HepG2 (cell line): Measurements from ENCODE around the gene NUB1. TPM values are rescaled to one million over a fixed set of nuclear protein-coding genes. Genes with fewer than 3 reads are reported as not detected.

Experiments
- CBFB ChIP-seq: sonication (generic); formaldehyde crosslinking; IDR thresholded peaks from 2 replicates; pipeline ENCODE4 v1.4.0; 2020; ENCODE audit warnings: missing genetic modification reagents
- FOXA3 ChIP-seq: IDR thresholded peaks from 2 replicates; pipeline ENCODE4 v1.6.1; 2016; ENCODE audit warnings: missing genetic modification reagents, missing compliant biosample characterization
- FOXK2 ChIP-seq: fragments of 450-650 bp; IDR thresholded peaks from 2 replicates; pipeline ENCODE4 v1.6.1; 2016
- HDAC2 ChIP-seq: sonication (generic); formaldehyde crosslinking; IDR thresholded peaks from 2 replicates; pipeline ENCODE4 v1.4.0; 2020; ENCODE audit warnings: missing genetic modification reagents
- KLF12 ChIP-seq: sonication (generic); formaldehyde crosslinking; IDR thresholded peaks from 2 replicates; pipeline ENCODE4 v1.4.0; 2020; ENCODE audit warnings: missing genetic modification reagents, borderline replicate concordance
- KMT2B ChIP-seq: IDR thresholded peaks from 2 replicates; pipeline ENCODE4 v1.6.1; 2016; ENCODE audit warnings: missing genetic modification reagents, missing compliant biosample characterization
- NFYC ChIP-seq: IDR thresholded peaks from 2 replicates; pipeline ENCODE4 v1.6.1; 2016; ENCODE audit warnings: missing genetic modification reagents, missing compliant biosample characterization
- NONO ChIP-seq, 2 experiments: fragments of 450-650 bp in 1 of 2; sonication (generic) in 1 of 2; formaldehyde crosslinking in 1 of 2; IDR thresholded peaks in 1 of 2; conservative IDR thresholded peaks in 1 of 2; 2 replicates each; pipeline versions ENCODE4 v1.6.1 to v1.8.0; 2017 to 2022; ENCODE audit warnings: mild to moderate bottlenecking in 1 of 2, missing genetic modification reagents in 1 of 2, moderate library complexity in 1 of 2
- RAD51 ChIP-seq: fragments of 450-650 bp; IDR thresholded peaks from 2 replicates; pipeline ENCODE4 v1.6.1; 2016; ENCODE audit warnings: borderline replicate concordance
- SETDB1 ChIP-seq: sonication (generic); formaldehyde crosslinking; IDR thresholded peaks from 2 replicates; pipeline ENCODE4 v1.5.1; 2020; ENCODE audit warnings: missing genetic modification reagents, mild to moderate bottlenecking, borderline replicate concordance
- SKIL ChIP-seq: sonication (generic); formaldehyde crosslinking; IDR thresholded peaks from 2 replicates; pipeline ENCODE4 v1.8.0; 2022; ENCODE audit warnings: missing genetic modification reagents, mild to moderate bottlenecking, moderate library complexity, borderline replicate concordance
- SNAPC2 ChIP-seq: sonication (generic); formaldehyde crosslinking; IDR thresholded peaks from 2 replicates; pipeline ENCODE4 v1.8.1; 2022; ENCODE audit warnings: mild to moderate bottlenecking, missing genetic modification reagents
- TCF12 ChIP-seq, 2 experiments: fragments of 450-650 bp in 1 of 2; sonication (generic) in 1 of 2; formaldehyde crosslinking in 1 of 2; IDR thresholded peaks; 2 replicates each; pipeline versions ENCODE4 v1.6.1 to v1.8.0; 2017 to 2022; ENCODE audit warnings: antibody characterized with exemption in 1 of 2, mild to moderate bottlenecking in 1 of 2, missing genetic modification reagents in 1 of 2, moderate library complexity in 1 of 2
- ZFP37 ChIP-seq: sonication (generic); formaldehyde crosslinking; IDR thresholded peaks from 2 replicates; pipeline ENCODE4 v1.4.0; 2020; ENCODE audit warnings: missing genetic modification reagents, borderline replicate concordance
- ZFY ChIP-seq: sonication (generic); formaldehyde crosslinking; IDR thresholded peaks from 2 replicates; pipeline ENCODE4 v1.4.0; 2020; ENCODE audit warnings: missing genetic modification reagents
- ZNF142 ChIP-seq: sonication (generic); formaldehyde crosslinking; IDR thresholded peaks from 2 replicates; pipeline ENCODE4 v1.4.0; 2020; ENCODE audit warnings: missing genetic modification reagents
- ZNF598 ChIP-seq: sonication (generic); formaldehyde crosslinking; IDR thresholded peaks from 2 replicates; pipeline ENCODE4 v1.5.1; 2020; ENCODE audit warnings: mild to moderate bottlenecking, missing genetic modification reagents, borderline replicate concordance
- polyA plus RNA-seq, 8 experiments: library from polyadenylated mRNA; depleted of rRNA in 3 of 8; stranded (reverse) in 7 of 8; unstranded in 1 of 8; fragments of >200 nt; fragmentation: Illumina TruSeq in 4 of 8; extraction: Trizol in 4 of 8; gene quantifications; 2 replicates each; pipeline versions ENCODE4 v1.2.1 to v1.2.3, GENCODE V29; 2011 to 2016; ENCODE audit warnings: low read depth in 4 of 8, missing spikeins in 1 of 8, mixed read lengths in 1 of 8; ENCODE audit not compliant: insufficient read depth in 1 of 8
- total RNA-seq, 5 experiments: library from RNA; depleted of rRNA; stranded (reverse); fragments of >200 nt; fragmentation: Illumina TruSeq; extraction: Trizol; gene quantifications; 2 replicates each; pipeline ENCODE4 v1.2.3, GENCODE V29; 2016; ENCODE audit warnings: low read depth in 1 of 5
- TF ChIP-seq, protein P1 (sequence below): sonication (generic); formaldehyde crosslinking; IDR thresholded peaks from 2 replicates; pipeline ENCODE4 v1.4.0; 2020; ENCODE audit warnings: missing genetic modification reagents

NUB1 gene
- total and polyA plus RNA-seq, 2 of the 13 experiments (the other 11 are each of a cell fraction or from before 2014, with no cell fraction given) = 27.1 to 37.0 TPM

DNA sequence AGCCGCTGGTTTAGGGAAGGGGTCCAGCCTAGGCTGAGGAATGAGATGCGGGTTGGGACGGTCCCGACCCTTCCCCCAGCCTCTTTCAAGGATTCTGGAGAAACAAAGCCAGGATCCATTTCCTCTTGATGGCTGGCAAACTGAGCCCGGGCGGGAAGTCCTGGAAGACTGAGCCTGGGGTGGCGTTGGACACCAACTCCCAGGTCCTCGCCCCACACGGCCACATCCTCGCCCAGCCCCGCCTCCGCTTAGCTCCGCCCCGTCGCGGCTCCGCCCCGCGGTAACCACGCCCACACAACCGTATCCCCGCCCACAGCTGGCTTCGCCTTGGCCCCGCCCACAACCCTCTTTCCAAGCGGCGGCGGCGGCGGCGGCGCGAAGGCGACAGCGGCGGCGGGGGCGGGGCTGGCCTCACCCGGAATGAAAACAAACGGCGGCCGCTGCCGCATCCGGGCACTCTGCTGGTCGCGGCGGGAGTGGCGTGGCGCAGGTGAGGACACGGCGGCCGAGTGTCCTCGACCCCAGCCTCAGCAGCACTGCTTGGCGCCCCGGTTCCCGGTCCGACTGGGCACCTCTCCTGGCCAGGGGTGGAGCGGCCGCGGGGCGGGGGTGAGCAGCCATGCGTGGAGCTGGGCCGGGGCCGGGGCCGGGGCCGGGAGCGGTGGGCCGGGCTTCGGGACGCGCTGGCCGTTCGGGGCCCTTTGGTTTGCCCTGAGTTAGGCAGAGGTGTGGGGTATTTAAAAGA lies at the start of gene NUB1 (continued):
- TF ChIP-seq, protein P1, sequence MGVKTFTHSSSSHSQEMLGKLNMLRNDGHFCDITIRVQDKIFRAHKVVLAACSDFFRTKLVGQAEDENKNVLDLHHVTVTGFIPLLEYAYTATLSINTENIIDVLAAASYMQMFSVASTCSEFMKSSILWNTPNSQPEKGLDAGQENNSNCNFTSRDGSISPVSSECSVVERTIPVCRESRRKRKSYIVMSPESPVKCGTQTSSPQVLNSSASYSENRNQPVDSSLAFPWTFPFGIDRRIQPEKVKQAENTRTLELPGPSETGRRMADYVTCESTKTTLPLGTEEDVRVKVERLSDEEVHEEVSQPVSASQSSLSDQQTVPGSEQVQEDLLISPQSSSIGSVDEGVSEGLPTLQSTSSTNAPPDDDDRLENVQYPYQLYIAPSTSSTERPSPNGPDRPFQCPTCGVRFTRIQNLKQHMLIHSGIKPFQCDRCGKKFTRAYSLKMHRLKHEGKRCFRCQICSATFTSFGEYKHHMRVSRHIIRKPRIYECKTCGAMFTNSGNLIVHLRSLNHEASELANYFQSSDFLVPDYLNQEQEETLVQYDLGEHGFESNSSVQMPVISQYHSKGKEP (CRISPR knock-in tag) = no peak
- peak; percentile 94 for TF ChIP-seq ZFY (CRISPR knock-in tag)
- peak; percentile 84; the same call in 1 of the 2 replicates for TF ChIP-seq KMT2B (CRISPR knock-in tag)
- TF ChIP-seq TCF12 (IDR thresholded peaks at IDR 0.05) = no peak
- TF ChIP-seq TCF12 (CRISPR knock-in tag; IDR thresholded peaks at IDR 0.05) = no peak
- 0 out of 2 replicates have a peak, but pooled peaks have one; percentile 46 for TF ChIP-seq CBFB (CRISPR knock-in tag)
- no peak for TF ChIP-seq NONO (IDR thresholded peaks at IDR 0.05)
- 0 out of 2 replicates have a peak, but pooled peaks have one; percentile 61 for TF ChIP-seq NONO (CRISPR knock-in tag; conservative IDR thresholded peaks at IDR 0.05)
- no peak for TF ChIP-seq ZFP37 (CRISPR knock-in tag)
- TF ChIP-seq FOXK2 = no peak
- peak; percentile 39; the same call in 1 of the 2 replicates for TF ChIP-seq SKIL
- no peak for TF ChIP-seq ZNF598 (CRISPR knock-in tag)
- peak; percentile 75; the same call in 1 of the 2 replicates for TF ChIP-seq KLF12 (CRISPR knock-in tag)
- no peak for TF ChIP-seq RAD51
- 0 out of 2 replicates have a peak, but pooled peaks have one; percentile 38 for TF ChIP-seq SNAPC2
- TF ChIP-seq SETDB1 = no peak
- peak; percentile 58; the same call in 1 of the 2 replicates for TF ChIP-seq ZNF142 (CRISPR knock-in tag)
- no peak for TF ChIP-seq NFYC (CRISPR knock-in tag)
- TF ChIP-seq HDAC2 (CRISPR knock-in tag) = no peak
- peak; percentile 96 for TF ChIP-seq FOXA3 (CRISPR knock-in tag)
